GM10248 (cell line): ENCODE results near the gene CTIF.

Experiments used
- CTCF ChIA-PET: fragments of 300-600 bp; sonication (Branson Sonifier 250); formaldehyde crosslinking; extraction: SDS; loops from one replicate; lab custom pipeline; 2021; ENCODE audit warnings: antibody characterized with exemption; lab: Yijun Ruan, JAX
- POLR2A ChIA-PET: fragments of 350-650 bp; sonication (Branson Sonifier 250); formaldehyde crosslinking; extraction: SDS; loops from one replicate; lab custom pipeline; 2020; ENCODE audit warnings: antibody characterized with exemption; lab: Yijun Ruan, JAX
- DNase-seq: peaks from one replicate; pipeline ENCODE4 v3.0.0; 2012; ENCODE audit errors: extremely low spot score
- CTCF ChIP-seq: IDR thresholded peaks from 2 replicates; pipeline ENCODE4 v1.5.1; 2012; ENCODE audit warnings: mild to moderate bottlenecking, low read depth; ENCODE audit errors: extremely low read depth, missing control alignments, control extremely low read depth

Gene CTIF

DNA sequence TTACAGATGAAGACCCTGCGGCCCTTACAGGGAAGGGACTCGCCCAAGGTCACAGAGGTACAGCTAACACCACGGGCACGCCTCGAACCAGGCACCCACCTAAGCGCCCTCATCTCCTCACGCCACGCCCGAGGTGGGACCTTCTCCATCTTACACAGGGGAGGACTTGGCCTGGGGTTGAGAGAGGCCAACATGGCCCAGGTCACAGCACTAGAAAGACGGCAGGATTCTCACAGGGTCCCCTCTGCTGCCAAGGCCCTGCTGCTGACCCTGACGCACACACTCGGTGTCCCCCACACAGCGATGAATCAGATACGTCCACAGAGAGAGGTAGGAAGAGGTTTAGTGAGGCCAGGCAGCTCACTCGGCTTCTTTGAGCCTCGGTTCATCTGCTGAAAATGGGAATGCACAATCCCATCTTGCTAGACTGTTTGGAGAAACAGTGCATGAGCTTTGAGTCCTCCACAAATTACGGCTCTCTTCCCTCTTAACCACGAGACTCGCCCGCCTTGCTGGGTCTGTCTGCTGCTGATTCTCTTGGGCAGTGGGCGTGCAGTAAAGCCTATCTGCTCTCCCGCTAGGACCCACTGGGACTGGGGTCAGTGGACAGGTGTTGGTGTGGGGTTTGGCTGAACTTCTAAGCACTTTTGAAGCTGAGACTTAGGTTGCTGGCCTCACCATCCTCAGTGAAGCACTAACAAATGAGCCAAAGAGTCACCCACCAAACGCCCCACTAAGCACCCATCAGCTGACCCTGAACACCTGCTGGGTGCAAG is 332.7 kb downstream of the CTIF start:
- ChIA-PET CTCF (no interaction called here), POLR2A (no interaction called here)
- DNase-seq = no peak
- no peak for TF ChIP-seq CTCF

GRCh38 chr18:48872234-48873145 is 333.7 kb downstream of the CTIF start:
- no peak for TF ChIP-seq CTCF
- DNase-seq = no peak
- ChIA-PET POLR2A (no interaction called here), CTCF (interaction anchor here (1.0 kb wide), 1 partner anchor 39 kb away, joined by 3 read pairs; no protein-coding TSS in a partner anchor)

GRCh38 chr18:48874233-48874632 is 335.4 kb downstream of the CTIF start:
- no peak for DNase-seq
- CTCF ChIA-PET = no interaction called here
- TF ChIP-seq CTCF = no peak
- POLR2A ChIA-PET = no interaction called here

DNA sequence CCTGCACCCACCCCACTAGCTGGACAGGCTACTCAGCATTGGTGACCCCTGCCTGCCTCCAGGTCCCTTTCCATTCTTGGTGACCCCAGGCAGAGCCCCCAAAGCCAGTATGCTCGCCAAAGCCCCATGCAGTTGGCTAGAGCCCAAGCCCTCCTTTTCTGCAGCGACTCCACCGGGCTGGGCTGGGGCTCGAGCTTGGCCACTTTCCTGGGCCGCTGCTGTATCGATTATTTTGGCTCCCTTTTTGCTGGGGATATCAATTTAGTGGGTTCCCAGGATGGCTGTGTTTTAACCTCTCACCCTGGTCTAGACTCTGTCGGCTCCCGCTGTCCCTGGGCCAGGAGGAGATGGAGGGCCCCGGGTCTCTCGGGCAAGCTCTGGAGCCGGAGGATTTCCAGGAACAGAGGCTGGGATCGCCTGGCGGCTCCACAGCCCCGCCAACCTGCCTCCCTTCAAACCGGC is 335.9 kb downstream of the CTIF start:
- POLR2A ChIA-PET = no interaction called here
- TF ChIP-seq CTCF = no peak
- CTCF ChIA-PET = no interaction called here
- DNase-seq = no peak

GRCh38 chr18:48875314-48875941 is 336.6 kb downstream of the CTIF start:
- DNase-seq = no peak
- no peak for TF ChIP-seq CTCF
- ChIA-PET CTCF (interaction anchor here (1.6 kb wide), 1 partner anchor 9 kb away, joined by 3 read pairs; no protein-coding TSS in a partner anchor), POLR2A (no interaction called here)
